Measurements from ENCODE around the gene ADPRHL1. TPM values are rescaled to one million over a fixed set of nuclear protein-coding genes. Genes with fewer than 3 reads are reported as not detected.

ADPRHL1 gene
- total and polyA plus RNA-seq, 2 donors (not counting 1 experiment from before 2014, with no cell fraction given), result 0.28 to 1.3 TPM

- ChIA-PET CTCF (interaction anchor here (1.8 kb wide), 1 partner anchor 52 kb away, joined by 5 read pairs; no protein-coding TSS in a partner anchor), POLR2A (interaction anchor here (0.8 kb wide), 1 partner anchor 38 kb away, joined by 6 read pairs; no protein-coding TSS in a partner anchor)
- peaks cover 0 to 3% (median 0%) of the 10 kb centered on the region in 4 experiments for H3K27me3 ChIP-seq (replicated peaks in 1 of 4; ENCODE audit: control extremely low read depth in 1 of 4, control insufficient read depth in 3 of 4, insufficient read depth in 4 of 4, low read length in 3 of 4)
- peak overlapping the region; percentile 49 for H3K4me3 Mint-ChIP-seq
- no peaks in the 10 kb centered on the region for H3K27me3 Mint-ChIP-seq
- H3K4me3 ChIP-seq (ENCODE audit: control extremely low read depth in 1 of 5, extremely low read depth in 1 of 5, insufficient read depth in 1 of 5, low read depth in 2 of 5, low read length in 4 of 5), result no peak overlapping the region
- no peaks in the 10 kb centered on the region for H3K9me3 Mint-ChIP-seq (ENCODE audit: insufficient read depth)
- peak overlapping the region; percentile 44 for H3K4me2 ChIP-seq (replicated peaks; ENCODE audit: low read depth, low read length, poor library complexity, severe bottlenecking)
- H3K79me2 ChIP-seq (ENCODE audit: control insufficient read depth, insufficient read depth, low read length), result no peaks in the 10 kb centered on the region
- WGBS (ENCODE audit: insufficient coverage), result 10% methylated on average over 13 of the region's 19 CpGs
- H3K27ac ChIP-seq (ENCODE audit: low read length in 2 of 2), result peak overlapping the region in 1 of 2 donors; percentile 29
- H3K4me1 Mint-ChIP-seq, result peaks cover 33% of the 10 kb centered on the region
- peaks cover 11 to 27% of the 10 kb centered on the region in 2 donors for H3K4me1 ChIP-seq (ENCODE audit: control insufficient read depth in 2 of 2, insufficient read depth in 2 of 2, low read length in 2 of 2)
- H2AFZ ChIP-seq (ENCODE audit: insufficient read depth, low read depth, low read length, poor library complexity, severe bottlenecking), result peak overlapping the region; percentile 28
- intact Hi-C loops (cut with micrococcal nuclease), result loop anchor here (5.0 kb wide), 1 partner anchor 149 kb away; the partner anchor contains the start of gene LAMP1
- TF ChIP-seq CTCF (IDR thresholded peaks at IDR 0.05), result no peak
- TF ChIP-seq EZH2 (IDR thresholded peaks at IDR 0.05; ENCODE audit: borderline replicate concordance, insufficient read depth, low read depth, low read length, poor library complexity, severe bottlenecking), result no peak
- no peak overlapping the region for H3K9ac ChIP-seq (ENCODE audit: low read length)
- H4K20me1 ChIP-seq (ENCODE audit: control insufficient read depth, insufficient read depth, low read length, poor library complexity, severe bottlenecking), result no peaks in the 10 kb centered on the region
- H3K27ac Mint-ChIP-seq, result no peak overlapping the region
- H3K9me3 ChIP-seq (ENCODE audit: control extremely low read depth in 1 of 3, control insufficient read depth in 2 of 3, insufficient read depth in 1 of 3, low read length in 2 of 3), result peaks cover 0 to 3% (median 0%) of the 10 kb centered on the region in 3 donors
- no peaks in the 10 kb centered on the region for H3K36me3 ChIP-seq (replicated peaks in 1 of 2; ENCODE audit: control extremely low read depth in 1 of 2, control insufficient read depth in 1 of 2, extremely low read depth in 1 of 2, insufficient read depth in 2 of 2, low read length in 1 of 2)
- peak; percentile 57 for DNase-seq
- peak; percentile 82 for ATAC-seq (ENCODE audit: low read depth)
These were observed 7.3 kb downstream of the ADPRHL1 start for GRCh38 chr13:113445791-113446487.

GRCh38 chr13:113443991-113444390 is 9.3 kb downstream of the ADPRHL1 start:
- DNase-seq (no peak), ATAC-seq (ENCODE audit: low read depth) (no peak)
- H3K4me3 Mint-ChIP-seq, result no peak overlapping the region
- intact Hi-C loops (cut with micrococcal nuclease), result no loop called here
- Histone ChIP-seq H3K4me2 (replicated peaks; ENCODE audit: low read depth, low read length, poor library complexity, severe bottlenecking) (no peak overlapping the region), H3K9ac (ENCODE audit: low read length) (no peak overlapping the region), H3K27ac (ENCODE audit: low read length in 2 of 2) (no peak overlapping the region), H3K27me3 (replicated peaks in 1 of 4; ENCODE audit: control extremely low read depth in 1 of 4, control insufficient read depth in 3 of 4, insufficient read depth in 4 of 4, low read length in 3 of 4) (peaks cover 0 to 3% (median 0%) of the 10 kb centered on the region in 4 experiments), H3K4me3 (ENCODE audit: control extremely low read depth in 1 of 5, extremely low read depth in 1 of 5, insufficient read depth in 1 of 5, low read depth in 2 of 5, low read length in 4 of 5) (no peak overlapping the region), H3K9me3 (ENCODE audit: control extremely low read depth in 1 of 3, control insufficient read depth in 2 of 3, insufficient read depth in 1 of 3, low read length in 2 of 3) (peaks cover 0 to 3% (median 0%) of the 10 kb centered on the region in 3 donors), H4K20me1 (ENCODE audit: control insufficient read depth, insufficient read depth, low read length, poor library complexity, severe bottlenecking) (no peaks in the 10 kb centered on the region), H3K36me3 (replicated peaks in 1 of 2; ENCODE audit: control extremely low read depth in 1 of 2, control insufficient read depth in 1 of 2, extremely low read depth in 1 of 2, insufficient read depth in 2 of 2, low read length in 1 of 2) (no peaks in the 10 kb centered on the region), H2AFZ (ENCODE audit: insufficient read depth, low read depth, low read length, poor library complexity, severe bottlenecking) (no peak overlapping the region), H3K79me2 (ENCODE audit: control insufficient read depth, insufficient read depth, low read length) (no peaks in the 10 kb centered on the region), H3K4me1 (ENCODE audit: control insufficient read depth in 2 of 2, insufficient read depth in 2 of 2, low read length in 2 of 2) (peaks cover 11 to 27% of the 10 kb centered on the region in 2 donors)
- ChIA-PET CTCF (no interaction called here), POLR2A (no interaction called here)
- TF ChIP-seq CTCF (IDR thresholded peaks at IDR 0.05) (no peak), EZH2 (IDR thresholded peaks at IDR 0.05; ENCODE audit: borderline replicate concordance, insufficient read depth, low read depth, low read length, poor library complexity, severe bottlenecking) (no peak)
- peaks cover 23% of the 10 kb centered on the region for H3K4me1 Mint-ChIP-seq
- no peaks in the 10 kb centered on the region for H3K27me3 Mint-ChIP-seq
- H3K27ac Mint-ChIP-seq, result no peak overlapping the region
- 98% methylated on average over 9 of the region's 15 CpGs for WGBS (ENCODE audit: insufficient coverage)
- no peaks in the 10 kb centered on the region for H3K9me3 Mint-ChIP-seq (ENCODE audit: insufficient read depth)
